ENCODE data around the gene IL2RA. TPM values are rescaled to one million over a fixed set of nuclear protein-coding genes. Genes with fewer than 3 reads are reported as not detected.

IL2RA gene
- total RNA-seq, 1 donor from 2014 or later: not detected

- no peaks in the 10 kb centered on the region for H3K27me3 ChIP-seq (ENCODE audit: control insufficient read depth, insufficient read depth, low read length)
- no peak for TF ChIP-seq CTCF (IDR thresholded peaks at IDR 0.05; ENCODE audit: insufficient read depth, low read length, poor library complexity, severe bottlenecking)
- DNase-seq (ENCODE audit: low read depth): no peak
- no peak overlapping the region for H3K4me3 ChIP-seq (ENCODE audit: low read depth, low read length)
- H3K36me3 ChIP-seq (ENCODE audit: control insufficient read depth, insufficient read depth, low read length): peaks cover 1% of the 10 kb centered on the region
Observed at GRCh38 chr10:6103591-6103990, 41.4 kb upstream of the IL2RA start.

- DNase-seq (ENCODE audit: low read depth): no peak
- TF ChIP-seq CTCF (IDR thresholded peaks at IDR 0.05; ENCODE audit: insufficient read depth, low read length, poor library complexity, severe bottlenecking): no peak
- Histone ChIP-seq H3K27me3 (ENCODE audit: control insufficient read depth, insufficient read depth, low read length) (no peaks in the 10 kb centered on the region), H3K4me3 (ENCODE audit: low read depth, low read length) (no peak overlapping the region), H3K36me3 (ENCODE audit: control insufficient read depth, insufficient read depth, low read length) (peaks cover 1% of the 10 kb centered on the region)
Observed at GRCh38 chr10:6102128-6102527, 40.0 kb upstream of the IL2RA start.

- Histone ChIP-seq H3K4me3 (ENCODE audit: low read depth, low read length) (no peak overlapping the region), H3K36me3 (ENCODE audit: control insufficient read depth, insufficient read depth, low read length) (peaks cover 1% of the 10 kb centered on the region), H3K27me3 (ENCODE audit: control insufficient read depth, insufficient read depth, low read length) (no peaks in the 10 kb centered on the region)
- TF ChIP-seq CTCF (IDR thresholded peaks at IDR 0.05; ENCODE audit: insufficient read depth, low read length, poor library complexity, severe bottlenecking): no peak
- DNase-seq (ENCODE audit: low read depth): no peak
Observed at GRCh38 chr10:6101181-6101580, 39.0 kb upstream of the IL2RA start.

GRCh38 chr10:6100370-6100769, 38.2 kb upstream of the IL2RA start:
- DNase-seq (ENCODE audit: low read depth): no peak
- H3K4me3 ChIP-seq (ENCODE audit: low read depth, low read length): no peak overlapping the region
- H3K27me3 ChIP-seq (ENCODE audit: control insufficient read depth, insufficient read depth, low read length): no peaks in the 10 kb centered on the region
- no peak for TF ChIP-seq CTCF (IDR thresholded peaks at IDR 0.05; ENCODE audit: insufficient read depth, low read length, poor library complexity, severe bottlenecking)
- H3K36me3 ChIP-seq (ENCODE audit: control insufficient read depth, insufficient read depth, low read length): peaks cover 1% of the 10 kb centered on the region

- Histone ChIP-seq H3K4me3 (ENCODE audit: low read depth, low read length) (no peak overlapping the region), H3K36me3 (ENCODE audit: control insufficient read depth, insufficient read depth, low read length) (peaks cover 1% of the 10 kb centered on the region), H3K27me3 (ENCODE audit: control insufficient read depth, insufficient read depth, low read length) (no peaks in the 10 kb centered on the region)
- no peak for DNase-seq (ENCODE audit: low read depth)
- TF ChIP-seq CTCF (IDR thresholded peaks at IDR 0.05; ENCODE audit: insufficient read depth, low read length, poor library complexity, severe bottlenecking): no peak
Observed at GRCh38 chr10:6098156-6098555, 36.0 kb upstream of the IL2RA start.

- TF ChIP-seq CTCF (IDR thresholded peaks at IDR 0.05; ENCODE audit: insufficient read depth, low read length, poor library complexity, severe bottlenecking): no peak
- DNase-seq (ENCODE audit: low read depth): no peak
- H3K36me3 ChIP-seq (ENCODE audit: control insufficient read depth, insufficient read depth, low read length): no peaks in the 10 kb centered on the region
- no peak overlapping the region for H3K4me3 ChIP-seq (ENCODE audit: low read depth, low read length)
- H3K27me3 ChIP-seq (ENCODE audit: control insufficient read depth, insufficient read depth, low read length): no peaks in the 10 kb centered on the region
Observed at GRCh38 chr10:6097063-6097462, 34.9 kb upstream of the IL2RA start.
